HG03342 (cell line): ENCODE data around the gene ICE2.

Experiments
- ATAC-seq: cut with Tn5 transposase; IDR thresholded peaks from one replicate; pipeline ENCODE4 v1.9.1; 2021; ENCODE audit warnings: mild to moderate bottlenecking, moderate library complexity; ENCODE audit not compliant: unreplicated experiment

ICE2 gene

DNA sequence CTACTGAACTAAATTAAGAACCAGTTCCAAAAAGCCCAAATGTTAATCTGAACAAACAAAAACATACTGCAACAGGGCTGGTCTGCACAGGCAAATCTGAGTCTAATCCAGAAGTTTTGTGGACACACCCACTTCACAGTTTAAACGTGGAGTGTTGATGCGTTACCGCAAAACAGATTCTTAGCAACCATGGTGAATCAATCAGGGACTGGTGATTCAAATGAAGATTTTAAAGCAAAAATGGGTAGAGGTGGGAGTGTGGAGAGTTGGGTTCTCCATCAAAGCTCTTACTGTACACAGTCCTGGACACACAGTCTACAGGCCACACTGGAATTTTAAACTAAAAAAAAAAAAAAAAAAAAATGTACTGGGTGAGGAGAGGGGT is 86.3 kb downstream of the ICE2 start:
- no peak for ATAC-seq

DNA sequence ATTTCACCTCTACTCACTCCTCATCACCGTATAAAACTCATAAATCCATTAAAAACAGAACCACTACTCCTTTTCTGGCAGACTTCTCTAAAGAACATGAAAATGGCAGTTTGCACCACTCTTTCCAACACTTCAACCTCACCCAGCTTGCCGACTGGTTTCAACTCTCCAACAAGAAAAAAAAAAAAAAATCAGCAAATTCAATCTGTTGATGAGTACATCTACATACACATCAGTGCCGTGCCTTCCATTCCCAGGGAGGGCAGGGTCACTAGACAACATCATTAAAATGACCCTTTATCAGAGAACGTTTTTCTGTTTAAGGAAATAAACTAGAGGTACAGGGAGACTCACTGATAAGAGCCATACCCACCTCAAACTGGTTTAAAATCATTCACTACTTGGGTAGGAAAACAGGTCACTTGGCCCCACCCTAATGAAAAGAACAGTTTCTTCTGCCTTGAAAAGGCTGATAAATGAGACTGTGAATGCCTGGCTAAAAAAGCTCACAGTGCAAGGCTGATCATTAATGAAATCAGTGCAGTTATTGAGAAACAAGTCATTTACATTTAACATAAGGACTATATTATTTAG is 87.1 kb downstream of the ICE2 start:
- ATAC-seq = no peak

DNA sequence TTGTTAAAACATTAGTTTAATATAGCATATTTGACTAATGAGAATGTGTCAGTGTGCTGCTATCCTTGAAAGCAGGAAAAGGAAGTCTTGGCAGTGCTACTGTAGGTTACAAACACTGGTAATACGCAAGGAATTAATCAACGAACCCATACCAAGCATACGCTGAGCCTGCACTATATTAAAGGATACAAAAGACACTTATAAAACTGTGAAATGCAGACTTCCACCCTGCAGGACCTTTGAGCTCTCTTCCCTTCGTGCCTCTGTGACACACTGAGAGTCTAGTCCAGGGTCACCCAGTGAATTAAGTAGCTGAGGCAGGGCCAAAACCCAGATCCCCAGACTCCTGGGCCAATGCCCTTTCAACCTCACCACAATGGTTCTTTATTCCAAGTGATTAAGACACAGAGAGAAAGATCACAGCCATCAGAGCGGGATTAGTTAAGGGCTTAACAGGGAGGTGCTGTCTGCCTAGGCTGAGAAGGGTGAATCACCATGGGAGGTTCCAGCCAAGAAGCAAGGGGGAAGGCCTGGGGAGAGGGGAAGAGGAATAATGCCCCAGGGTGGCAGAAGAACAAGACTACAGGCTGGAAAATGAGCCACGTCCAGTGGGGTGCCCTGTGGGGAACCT is 88.0 kb downstream of the ICE2 start:
- no peak for ATAC-seq

DNA sequence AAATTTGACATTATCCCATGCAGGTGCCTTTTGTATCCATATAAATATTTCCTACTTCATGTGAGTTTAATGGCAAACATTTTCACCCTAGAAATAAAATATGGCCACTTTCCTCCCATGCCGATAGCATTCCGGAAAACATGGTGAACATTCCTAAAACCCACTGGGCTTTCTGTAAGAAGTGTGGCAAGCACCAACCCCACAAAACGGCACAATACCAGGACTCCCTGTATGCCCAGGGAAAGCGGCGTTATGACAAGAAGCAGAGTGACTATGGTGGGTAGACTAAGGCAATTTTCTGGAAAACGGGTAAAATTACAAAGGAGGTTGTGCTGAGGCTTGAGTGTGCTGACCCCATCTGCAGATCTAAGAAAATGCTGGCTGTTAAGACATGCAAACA is 88.7 kb downstream of the ICE2 start:
- ATAC-seq = no peak

DNA sequence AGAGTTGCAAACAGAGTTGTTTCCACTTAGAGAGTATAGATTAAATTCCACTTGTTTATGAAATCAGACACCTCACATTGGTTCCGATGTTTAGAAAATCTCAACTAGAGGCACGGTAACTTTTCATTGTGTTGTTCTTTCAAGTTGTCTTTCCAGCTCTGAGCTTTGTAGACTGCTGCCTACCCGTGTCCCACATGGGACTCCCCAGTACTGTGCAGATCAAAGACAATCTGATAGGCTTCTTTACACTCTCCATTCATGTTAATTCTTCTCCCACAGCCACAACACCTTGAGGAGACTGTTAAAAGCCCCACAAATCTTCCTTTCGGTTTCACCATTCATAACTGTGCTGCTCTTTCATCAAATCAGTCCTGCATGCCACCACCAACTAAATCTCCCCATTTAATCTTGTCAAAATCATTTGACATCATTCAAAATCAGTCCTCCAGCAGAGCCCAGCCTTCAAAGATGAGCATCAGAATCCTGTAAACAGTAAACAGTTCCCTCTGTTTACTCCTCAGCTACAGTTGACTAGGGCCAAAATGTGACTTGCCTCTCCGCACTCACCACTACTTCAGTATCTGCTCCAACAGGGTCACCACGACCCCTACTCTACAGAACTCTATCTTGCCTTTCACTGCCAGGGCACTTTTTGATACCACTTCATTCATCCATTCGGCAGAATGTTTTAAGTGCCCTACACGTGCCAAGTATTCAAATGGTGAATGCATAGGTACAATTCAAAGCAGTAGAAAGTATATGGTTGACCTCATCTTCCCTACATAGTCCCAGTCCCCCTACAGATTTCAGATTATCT is 89.5 kb downstream of the ICE2 start:
- ATAC-seq = peak; percentile 53

DNA sequence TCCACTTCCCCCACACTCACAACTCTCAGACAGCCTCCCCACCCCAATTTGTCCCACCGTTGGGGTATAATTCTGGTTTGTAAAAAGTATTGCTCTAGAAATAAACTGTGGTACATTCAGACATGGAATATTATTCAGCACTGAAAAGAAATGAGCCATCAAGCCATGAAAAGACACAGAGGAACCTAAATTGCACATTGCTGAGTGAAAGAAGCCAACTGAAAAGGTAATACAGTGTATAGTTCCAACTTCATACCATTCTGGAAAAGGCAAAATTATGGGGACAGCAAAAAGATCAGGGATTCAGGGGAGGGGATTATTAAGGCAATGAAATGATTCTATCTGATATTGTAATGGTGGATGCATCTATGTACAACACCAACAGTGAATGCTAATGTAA is 91.6 kb downstream of the ICE2 start:
- no peak for ATAC-seq

DNA sequence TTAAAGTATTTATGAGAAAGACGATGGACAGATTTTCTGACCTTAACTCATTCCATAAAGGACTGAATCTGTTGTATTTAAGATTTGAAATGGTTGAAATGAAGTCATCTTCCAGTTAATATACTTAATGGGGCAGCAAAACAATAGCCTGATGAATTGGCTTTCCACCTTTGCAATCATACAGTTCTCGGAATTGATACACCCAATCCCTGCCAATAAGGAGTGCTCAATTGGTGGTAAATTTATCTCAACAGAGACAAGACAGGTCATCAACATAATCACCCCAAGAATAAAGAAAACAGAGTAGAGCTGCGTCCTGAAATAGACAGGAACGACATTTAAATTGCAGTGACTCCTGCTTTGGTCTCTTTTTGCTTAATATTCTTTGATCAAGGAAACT is 92.3 kb downstream of the ICE2 start:
- ATAC-seq = no peak

DNA sequence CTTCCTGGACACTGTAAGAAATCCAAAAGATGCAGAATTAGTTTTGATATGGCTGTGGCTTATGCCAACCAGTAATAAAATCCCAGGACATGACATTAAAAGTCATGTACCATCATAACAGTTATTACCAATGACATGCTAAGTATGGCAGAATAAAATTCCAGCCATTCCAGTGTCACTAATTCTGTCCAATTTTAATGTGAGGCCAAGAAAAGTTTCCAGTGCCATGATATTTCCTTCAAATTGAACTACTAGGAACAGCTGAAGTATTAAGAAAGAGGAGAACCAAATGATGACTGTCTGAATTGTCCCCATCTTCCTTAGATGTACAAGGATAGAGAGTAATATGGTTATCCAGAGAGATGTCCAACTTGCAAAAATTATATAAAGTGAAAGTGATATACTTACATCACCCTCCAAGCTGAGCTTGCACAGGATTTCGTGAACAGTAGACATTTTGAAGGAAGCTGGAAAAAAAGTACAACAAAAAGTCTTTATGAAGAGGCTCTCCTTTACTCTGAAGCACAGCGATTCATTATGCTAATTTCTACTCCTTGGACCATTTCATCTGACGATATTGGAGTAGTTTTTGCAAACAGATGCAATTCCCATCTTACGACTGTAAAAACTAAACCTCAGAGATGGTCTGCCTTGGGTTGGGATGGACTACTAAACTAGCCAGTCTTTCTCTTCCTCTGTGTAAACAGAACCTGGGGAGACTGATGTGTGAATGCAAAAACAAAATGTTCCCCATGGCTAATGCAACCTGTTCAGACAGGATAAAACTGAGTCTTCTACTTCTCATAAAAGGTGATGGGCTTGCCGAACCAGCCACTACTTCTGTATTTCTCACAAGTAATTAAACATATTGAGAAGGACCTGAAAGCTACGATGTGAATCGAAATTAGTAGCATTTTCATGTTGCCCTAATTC is 93.1 kb downstream of the ICE2 start:
- no peak for ATAC-seq

DNA sequence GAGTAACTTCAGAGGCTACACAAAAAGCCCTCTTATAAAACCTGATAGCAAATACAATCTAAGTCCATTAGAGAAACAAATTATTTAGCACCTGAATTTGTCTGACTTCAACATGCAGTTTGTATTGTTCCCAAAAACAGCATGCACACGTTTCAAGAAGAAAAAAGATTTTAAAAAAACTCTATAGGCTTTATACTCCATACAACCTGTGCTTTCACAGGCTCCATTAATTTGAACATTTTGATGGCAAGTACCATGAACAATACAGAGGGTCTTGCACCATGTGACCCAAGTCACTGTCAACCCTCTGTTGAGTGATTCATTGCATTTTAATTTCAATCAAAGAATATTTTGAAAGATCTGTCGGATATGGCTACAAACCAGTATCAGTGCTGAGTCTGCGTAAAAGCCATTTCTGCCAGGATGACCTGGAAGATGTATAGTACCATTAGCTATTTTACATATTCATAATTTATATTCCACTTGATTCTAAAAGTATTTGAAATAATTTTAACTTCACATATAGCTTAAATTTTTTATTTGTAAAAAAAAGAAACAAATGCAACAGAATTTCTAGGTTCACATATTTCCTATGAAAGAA is 94.3 kb downstream of the ICE2 start:
- no peak for ATAC-seq

DNA sequence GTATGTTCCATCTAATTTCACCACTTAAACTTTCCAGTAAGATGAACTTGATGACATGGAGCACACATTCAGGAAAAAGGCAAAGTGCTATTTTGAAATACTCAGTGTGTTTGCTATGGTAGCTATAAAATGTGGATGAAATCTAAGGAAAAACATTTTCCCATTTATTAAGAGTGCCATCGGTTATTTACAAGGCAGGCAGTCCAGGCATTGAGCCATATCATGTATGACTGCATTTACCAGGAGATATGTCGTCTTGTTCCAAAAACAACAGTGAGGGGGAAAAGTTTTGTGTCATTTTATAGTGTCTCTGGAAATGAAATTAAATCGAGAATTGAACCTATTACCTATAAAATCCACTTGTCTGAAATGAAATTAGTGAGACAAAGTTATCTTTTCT is 94.9 kb downstream of the ICE2 start:
- ATAC-seq = no peak

DNA sequence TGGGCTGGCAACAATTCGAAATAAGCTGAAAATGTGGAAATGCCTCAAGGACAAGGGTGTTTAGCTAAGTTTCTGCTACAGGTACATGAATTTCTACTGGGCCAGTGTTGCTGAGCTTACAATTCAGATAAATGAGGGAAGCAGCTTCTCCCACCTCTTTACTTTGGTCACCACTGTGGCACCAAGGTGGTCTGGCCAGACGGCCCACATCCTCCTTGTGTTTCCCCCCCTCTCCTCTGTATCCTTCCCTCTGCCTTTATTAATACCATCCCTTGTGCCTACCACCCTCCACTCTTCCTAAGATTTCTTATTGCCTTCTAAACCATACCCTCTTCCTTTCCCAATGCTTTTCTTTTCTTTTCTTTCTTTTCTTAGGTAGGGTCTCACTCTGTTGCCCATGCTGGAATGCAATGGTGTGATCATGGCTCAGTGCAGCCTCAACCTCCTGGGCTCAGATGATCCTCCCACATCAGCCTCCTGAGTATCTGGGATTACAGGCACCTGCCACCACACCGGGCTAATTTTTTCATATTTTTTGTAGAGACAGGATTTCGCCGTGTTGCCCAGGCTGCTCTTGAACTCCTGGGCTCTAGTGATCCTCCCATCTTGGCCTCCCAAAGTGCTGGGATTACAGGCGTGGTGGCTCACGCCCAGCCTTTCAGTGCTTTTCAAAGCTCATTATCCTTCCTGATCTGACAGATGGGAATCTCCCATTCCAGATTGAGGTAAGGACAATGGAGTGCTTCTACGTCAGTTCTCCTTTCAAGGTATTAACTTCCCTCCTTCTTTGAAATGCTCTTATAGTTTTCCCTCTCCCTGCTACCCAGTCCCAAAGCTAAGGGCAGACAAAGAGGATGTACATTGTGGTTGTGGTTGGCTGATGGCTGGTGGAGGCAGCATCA is 95.9 kb downstream of the ICE2 start:
- ATAC-seq = no peak

DNA sequence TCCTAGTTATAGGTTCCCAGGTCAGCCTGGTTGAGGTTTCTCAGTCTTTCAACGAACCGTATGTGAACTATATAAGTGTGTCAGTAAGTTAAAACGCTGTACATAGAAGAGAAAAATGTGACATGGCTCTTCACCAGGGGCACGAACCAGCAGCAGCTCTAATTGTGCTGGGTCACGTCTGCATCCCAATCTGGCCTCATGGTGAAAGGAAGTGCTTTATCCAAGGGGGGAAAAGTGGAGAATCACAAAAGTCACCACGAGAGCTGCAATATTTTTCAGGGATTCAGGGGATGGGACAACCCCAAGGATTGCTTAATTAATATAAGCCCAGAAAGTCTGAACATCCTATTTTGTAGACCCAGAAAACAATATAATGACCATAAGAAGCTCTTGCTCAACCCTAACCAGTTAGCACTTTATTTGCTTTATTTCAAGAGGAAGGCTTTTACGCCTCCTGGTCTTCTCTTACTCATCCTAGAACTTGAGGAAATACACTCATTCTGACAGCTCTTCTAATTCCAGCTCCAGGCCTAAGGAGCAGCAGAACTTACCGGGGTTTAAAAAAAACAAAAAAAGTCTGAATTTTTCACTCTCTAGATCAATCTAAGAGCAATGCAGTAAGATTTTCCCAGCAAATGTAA is 97.7 kb downstream of the ICE2 start:
- ATAC-seq = no peak

DNA sequence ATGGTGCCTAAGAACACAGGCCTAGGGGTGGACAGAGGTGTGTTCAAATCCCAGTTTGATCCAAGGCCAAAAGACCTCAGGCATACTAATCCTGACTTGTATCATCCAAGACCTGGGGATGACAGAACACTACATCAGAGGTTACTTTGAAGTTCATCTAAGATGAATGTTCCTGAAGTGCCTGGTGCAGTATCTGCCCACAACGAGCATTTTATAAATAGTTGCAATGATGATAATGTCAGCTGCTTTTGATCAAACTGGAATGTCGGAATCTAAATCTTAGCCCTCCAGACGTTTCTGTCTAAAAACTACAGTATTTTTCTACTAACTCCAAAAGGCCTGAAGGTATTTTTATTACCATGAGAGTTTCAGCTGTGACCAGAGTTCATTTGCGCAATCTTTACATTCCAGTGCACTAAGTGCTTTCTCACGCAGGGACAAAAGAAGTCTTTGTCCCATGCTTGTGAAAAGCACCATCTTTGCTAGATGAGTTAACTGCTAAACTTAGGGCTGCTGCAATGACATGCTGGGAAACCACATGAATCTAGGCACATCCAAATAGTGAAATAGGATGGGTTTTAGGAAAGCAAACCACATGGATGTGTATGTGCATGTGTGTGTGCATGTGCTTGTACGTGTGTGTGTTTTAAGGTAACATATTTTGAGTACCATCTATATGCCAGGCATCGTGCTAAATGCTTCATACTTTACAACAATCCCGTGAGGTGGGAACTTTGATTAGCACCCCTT is 99.2 kb downstream of the ICE2 start:
- no peak for ATAC-seq

DNA sequence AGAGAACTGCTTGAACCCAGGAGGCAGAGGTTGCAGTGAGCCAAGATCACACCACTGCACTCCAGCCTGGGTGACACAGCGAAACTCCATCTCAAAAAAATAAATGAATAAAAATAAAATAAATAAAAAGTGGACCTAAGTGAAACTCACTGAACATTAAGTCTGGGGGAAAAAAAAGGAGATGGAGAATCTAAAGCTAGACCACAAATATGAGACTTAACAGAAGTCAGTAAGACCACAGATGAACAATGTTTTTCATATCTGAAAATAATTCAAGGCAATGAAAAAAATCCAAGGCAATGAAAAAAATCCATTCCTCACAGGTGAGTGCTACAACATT is 99.8 kb downstream of the ICE2 start:
- ATAC-seq = no peak

DNA sequence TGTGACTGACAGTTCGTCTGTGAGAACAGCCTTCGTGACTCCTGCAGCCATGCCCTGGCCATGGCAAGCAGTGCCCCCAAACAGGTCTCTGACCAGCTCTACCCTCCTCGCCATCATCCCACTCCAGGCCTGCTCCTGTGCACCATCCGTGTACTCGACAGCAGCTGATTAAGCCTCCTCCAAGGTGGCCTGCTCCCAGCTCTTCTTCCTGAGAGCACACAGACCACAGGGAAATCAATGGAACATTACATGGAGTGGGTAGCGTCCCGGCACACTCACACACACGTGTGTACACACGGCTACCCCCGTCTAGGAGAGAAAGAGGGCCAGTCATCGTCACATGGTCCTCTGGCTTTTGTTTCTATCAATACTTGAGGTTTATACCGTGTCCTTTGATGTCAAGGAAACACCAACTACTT is 102.3 kb downstream of the ICE2 start:
- no peak for ATAC-seq

DNA sequence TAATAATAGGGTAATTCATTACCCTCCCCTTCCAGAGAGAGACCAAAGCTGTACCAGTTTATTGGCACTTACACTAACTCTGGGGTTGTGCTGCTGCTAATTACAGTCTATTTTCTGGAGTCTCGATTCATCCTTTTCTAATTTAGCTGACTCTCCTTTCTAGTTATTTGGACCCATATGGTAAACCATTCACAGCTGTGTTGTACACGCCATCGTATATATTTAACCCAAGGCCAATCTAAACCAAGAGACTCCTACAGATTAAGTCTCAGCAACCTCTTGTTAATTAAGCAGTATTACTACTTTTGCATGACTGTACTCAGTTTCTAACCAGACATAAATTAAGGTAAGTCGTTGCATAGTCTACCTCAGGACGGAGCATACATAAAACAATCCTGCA is 103.6 kb downstream of the ICE2 start:
- no peak for ATAC-seq

DNA sequence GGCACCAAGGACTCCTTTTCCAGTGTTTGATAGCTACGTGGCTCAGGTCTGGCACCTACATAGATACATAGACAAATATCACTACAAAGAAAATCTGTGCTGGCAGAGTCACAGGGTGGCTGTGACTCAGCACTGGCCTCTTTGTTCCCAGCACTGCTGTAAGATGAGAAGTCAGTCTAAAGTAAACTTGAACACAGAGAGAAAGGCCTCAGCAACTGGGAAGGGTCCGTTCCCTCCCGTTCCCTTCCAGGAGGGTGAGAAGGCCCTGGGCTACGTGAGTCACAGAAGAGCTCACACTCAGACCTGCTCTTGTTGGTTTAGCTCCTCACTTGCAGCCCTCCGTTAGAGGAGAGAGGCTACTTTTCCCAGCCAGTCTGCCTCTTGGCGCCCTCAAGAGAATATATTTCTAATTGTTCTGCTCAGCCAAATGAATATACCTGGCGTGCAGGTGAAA is 104.3 kb downstream of the ICE2 start:
- no peak for ATAC-seq

DNA sequence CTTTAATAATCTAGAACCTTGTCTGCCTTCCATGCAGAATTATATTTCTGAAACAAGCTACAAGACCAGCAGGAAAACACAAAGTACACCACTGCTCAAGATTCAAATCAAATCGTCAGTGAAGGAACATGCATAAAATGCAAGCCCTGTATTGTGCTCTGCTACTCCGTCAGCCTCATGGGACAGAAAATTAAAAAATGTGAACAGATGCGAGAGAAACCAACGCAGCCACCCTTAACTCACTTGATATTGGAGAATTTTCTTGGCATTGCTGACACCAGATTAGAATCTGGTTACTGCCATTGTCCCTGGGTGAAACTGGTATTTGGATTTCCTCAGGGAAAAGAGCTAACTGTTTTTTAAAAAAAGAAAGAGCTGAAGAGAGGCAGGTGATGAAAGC is 104.7 kb downstream of the ICE2 start:
- ATAC-seq = no peak

DNA sequence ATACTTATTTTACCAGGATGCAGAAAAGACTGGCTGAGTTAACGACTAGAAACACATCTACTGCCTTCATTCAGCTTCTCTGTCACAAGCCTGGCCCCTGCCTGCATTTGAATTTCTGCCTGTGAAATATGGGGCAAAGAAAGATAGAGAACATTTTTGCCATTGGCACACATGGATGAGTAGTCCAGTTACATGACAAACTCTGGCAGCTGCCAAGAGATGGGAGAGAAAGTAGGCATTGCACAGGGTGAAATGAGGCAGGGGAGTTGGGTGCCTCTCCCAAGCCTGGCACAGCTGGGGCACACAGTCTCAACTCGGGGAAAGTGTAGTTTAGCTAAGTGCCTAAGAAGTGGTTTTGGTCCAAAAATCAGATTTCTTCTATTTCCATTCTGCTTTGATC is 105.2 kb downstream of the ICE2 start:
- no peak for ATAC-seq
